Measurements from ENCODE around the gene KLK10.

GRCh38 chr19:50978772-50979390 lies 40.6 kb downstream of the KLK10 start:
- no peak for TF ChIP-seq HDAC6 (IDR thresholded peaks at IDR 0.05; ENCODE audit: unreplicated experiment)
- TF ChIP-seq, protein P1, sequence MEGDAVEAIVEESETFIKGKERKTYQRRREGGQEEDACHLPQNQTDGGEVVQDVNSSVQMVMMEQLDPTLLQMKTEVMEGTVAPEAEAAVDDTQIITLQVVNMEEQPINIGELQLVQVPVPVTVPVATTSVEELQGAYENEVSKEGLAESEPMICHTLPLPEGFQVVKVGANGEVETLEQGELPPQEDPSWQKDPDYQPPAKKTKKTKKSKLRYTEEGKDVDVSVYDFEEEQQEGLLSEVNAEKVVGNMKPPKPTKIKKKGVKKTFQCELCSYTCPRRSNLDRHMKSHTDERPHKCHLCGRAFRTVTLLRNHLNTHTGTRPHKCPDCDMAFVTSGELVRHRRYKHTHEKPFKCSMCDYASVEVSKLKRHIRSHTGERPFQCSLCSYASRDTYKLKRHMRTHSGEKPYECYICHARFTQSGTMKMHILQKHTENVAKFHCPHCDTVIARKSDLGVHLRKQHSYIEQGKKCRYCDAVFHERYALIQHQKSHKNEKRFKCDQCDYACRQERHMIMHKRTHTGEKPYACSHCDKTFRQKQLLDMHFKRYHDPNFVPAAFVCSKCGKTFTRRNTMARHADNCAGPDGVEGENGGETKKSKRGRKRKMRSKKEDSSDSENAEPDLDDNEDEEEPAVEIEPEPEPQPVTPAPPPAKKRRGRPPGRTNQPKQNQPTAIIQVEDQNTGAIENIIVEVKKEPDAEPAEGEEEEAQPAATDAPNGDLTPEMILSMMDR (IDR thresholded peaks at IDR 0.05 in 2 of 3, conservative IDR thresholded peaks at IDR 0.05 in 1 of 3; ENCODE audit: control insufficient read depth in 2 of 3, extremely low read depth in 1 of 3, insufficient read depth in 1 of 3, low read depth in 3 of 3, low read length in 3 of 3) = no peak
- no peak for TF ChIP-seq HDGF (IDR thresholded peaks at IDR 0.05)
- no peak for TF ChIP-seq EP300 (IDR thresholded peaks at IDR 0.05; ENCODE audit: borderline replicate concordance in 1 of 2, control insufficient read depth in 1 of 2, low read depth in 2 of 2, low read length in 2 of 2)
- no peak for TF ChIP-seq TAF1 (IDR thresholded peaks at IDR 0.05; ENCODE audit: borderline replicate concordance, low read depth, low read length)
- TF ChIP-seq, protein P2, sequence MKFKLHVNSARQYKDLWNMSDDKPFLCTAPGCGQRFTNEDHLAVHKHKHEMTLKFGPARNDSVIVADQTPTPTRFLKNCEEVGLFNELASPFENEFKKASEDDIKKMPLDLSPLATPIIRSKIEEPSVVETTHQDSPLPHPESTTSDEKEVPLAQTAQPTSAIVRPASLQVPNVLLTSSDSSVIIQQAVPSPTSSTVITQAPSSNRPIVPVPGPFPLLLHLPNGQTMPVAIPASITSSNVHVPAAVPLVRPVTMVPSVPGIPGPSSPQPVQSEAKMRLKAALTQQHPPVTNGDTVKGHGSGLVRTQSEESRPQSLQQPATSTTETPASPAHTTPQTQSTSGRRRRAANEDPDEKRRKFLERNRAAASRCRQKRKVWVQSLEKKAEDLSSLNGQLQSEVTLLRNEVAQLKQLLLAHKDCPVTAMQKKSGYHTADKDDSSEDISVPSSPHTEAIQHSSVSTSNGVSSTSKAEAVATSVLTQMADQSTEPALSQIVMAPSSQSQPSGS (IDR thresholded peaks at IDR 0.05; ENCODE audit: low read length) = no peak
- TF ChIP-seq, protein P3, sequence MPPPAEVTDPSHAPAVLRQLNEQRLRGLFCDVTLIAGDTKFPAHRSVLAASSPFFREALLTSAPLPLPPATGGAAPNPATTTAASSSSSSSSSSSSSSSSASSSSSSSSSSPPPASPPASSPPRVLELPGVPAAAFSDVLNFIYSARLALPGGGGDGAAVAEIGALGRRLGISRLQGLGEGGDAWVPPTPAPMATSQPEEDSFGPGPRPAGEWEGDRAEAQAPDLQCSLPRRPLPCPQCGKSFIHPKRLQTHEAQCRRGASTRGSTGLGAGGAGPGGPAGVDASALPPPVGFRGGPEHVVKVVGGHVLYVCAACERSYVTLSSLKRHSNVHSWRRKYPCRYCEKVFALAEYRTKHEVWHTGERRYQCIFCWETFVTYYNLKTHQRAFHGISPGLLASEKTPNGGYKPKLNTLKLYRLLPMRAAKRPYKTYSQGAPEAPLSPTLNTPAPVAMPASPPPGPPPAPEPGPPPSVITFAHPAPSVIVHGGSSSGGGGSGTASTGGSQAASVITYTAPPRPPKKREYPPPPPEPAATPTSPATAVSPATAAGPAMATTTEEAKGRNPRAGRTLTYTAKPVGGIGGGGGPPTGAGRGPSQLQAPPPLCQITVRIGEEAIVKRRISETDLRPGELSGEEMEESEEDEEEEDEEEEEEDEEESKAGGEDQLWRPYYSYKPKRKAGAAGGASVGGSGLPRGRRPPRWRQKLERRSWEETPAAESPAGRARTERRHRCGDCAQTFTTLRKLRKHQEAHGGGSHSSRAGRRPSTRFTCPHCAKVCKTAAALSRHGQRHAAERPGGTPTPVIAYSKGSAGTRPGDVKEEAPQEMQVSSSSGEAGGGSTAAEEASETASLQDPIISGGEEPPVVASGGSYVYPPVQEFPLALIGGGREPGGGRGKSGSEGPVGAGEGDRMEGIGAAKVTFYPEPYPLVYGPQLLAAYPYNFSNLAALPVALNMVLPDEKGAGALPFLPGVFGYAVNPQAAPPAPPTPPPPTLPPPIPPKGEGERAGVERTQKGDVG (CRISPR knock-in tag; IDR thresholded peaks at IDR 0.05) = no peak
- no peak for TF ChIP-seq POLR2AphosphoS5 (IDR thresholded peaks at IDR 0.05; ENCODE audit: low read length)
- TF ChIP-seq CHD2 (IDR thresholded peaks at IDR 0.05; ENCODE audit: borderline replicate concordance, low read depth, low read length) = no peak
- TF ChIP-seq MYC (IDR thresholded peaks at IDR 0.05; ENCODE audit: insufficient read depth, insufficient read length, insufficient replicate concordance, low read length, severe bottlenecking) = no peak
- no peak for TF ChIP-seq POLR2A (IDR thresholded peaks at IDR 0.05; ENCODE audit: low read depth, low read length)

All from GM12878 (cell line).